ENCODE results near the gene SMAD5.

The SMAD5 gene

DNA sequence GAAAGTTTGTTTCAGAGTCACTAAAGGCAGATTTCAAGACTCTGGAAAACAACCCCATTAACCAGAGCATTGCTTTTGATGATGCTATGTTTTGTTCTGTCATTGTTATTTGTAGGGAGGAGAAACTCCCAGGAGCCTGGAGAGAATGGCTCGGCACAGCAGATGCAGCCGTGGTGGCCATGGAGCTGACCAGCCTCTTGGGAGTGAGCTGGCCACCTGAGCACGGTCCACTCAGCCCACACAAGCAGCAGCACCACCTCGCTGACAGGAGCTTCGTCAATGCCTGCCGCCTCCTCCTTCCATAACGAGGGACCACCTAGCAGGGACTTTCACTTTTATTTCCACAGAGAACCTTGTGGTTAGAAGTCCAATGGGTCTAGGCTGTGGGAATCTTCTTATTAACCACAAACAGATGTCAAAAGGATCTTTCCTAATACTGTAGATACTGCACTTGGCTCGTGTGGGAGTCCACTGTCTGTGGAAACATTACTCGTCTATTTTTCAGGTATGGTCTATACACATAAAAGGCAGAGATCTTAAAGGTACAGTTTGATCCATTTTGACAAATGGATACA lies 81.4 kb downstream of the SMAD5 start:
- TF ChIP-seq, protein P1, sequence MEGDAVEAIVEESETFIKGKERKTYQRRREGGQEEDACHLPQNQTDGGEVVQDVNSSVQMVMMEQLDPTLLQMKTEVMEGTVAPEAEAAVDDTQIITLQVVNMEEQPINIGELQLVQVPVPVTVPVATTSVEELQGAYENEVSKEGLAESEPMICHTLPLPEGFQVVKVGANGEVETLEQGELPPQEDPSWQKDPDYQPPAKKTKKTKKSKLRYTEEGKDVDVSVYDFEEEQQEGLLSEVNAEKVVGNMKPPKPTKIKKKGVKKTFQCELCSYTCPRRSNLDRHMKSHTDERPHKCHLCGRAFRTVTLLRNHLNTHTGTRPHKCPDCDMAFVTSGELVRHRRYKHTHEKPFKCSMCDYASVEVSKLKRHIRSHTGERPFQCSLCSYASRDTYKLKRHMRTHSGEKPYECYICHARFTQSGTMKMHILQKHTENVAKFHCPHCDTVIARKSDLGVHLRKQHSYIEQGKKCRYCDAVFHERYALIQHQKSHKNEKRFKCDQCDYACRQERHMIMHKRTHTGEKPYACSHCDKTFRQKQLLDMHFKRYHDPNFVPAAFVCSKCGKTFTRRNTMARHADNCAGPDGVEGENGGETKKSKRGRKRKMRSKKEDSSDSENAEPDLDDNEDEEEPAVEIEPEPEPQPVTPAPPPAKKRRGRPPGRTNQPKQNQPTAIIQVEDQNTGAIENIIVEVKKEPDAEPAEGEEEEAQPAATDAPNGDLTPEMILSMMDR (IDR thresholded peaks at IDR 0.05; ENCODE audit: extremely low read depth, insufficient read depth, missing control alignments) = no peak
- in situ Hi-C loops (cut with MboI; ENCODE audit: low pct_unique_long_range_greater_than_20kb, low sequenced_read_pairs, unreplicated experiment) = loop anchor here (10.0 kb wide), 1 partner anchor 329 kb away; no protein-coding TSS in a partner anchor
- DNase-seq (ENCODE audit: low spot score) = no peak

DNA sequence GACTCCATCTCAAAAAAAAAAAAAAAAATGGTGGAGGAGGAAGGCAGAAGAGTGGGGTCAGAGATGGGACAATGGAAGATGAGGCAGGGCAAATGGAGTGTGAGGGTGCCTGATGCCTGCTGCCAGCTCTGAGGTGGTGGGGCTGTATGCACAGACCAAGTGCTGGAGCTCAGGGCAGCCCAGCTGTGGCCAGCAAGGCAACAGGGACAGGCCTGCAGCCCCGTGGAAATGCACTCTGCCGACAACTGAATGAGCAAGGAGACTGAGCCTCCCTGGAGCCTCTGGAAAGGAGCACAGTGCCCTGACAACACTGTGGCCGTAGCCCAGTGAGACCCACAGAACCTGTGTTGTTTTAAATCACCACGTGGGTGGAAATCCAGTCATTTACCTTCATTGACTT lies 83.2 kb downstream of the SMAD5 start:
- DNase-seq (ENCODE audit: low spot score) = no peak
- in situ Hi-C loops (cut with MboI; ENCODE audit: low pct_unique_long_range_greater_than_20kb, low sequenced_read_pairs, unreplicated experiment) = loop anchor here (10.0 kb wide), 1 partner anchor 331 kb away; no protein-coding TSS in a partner anchor
- TF ChIP-seq, protein P1 (IDR thresholded peaks at IDR 0.05; ENCODE audit: extremely low read depth, insufficient read depth, missing control alignments) = no peak

DNA sequence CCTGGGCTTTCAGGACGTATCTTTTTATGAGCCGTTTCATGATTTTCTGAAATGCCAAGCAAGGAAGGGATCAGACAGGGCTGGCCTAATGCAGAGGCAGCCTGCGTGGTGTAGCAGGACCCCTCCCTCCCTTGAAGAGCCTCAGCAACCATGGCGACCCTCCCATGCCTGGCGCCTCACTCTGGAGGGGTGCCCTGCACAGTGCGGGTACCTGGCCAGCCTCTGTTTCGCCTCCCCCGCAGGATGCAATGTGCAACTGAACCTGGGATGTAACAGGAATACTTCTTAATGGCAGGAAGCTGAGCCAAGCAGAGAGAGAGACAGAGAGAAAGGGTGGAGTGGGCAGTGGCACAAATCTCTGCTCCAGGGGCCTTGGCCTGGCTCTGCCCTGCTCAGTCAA lies 83.6 kb downstream of the SMAD5 start:
- no peak for DNase-seq (ENCODE audit: low spot score)
- in situ Hi-C loops (cut with MboI; ENCODE audit: low pct_unique_long_range_greater_than_20kb, low sequenced_read_pairs, unreplicated experiment) = loop anchor here (10.0 kb wide), 1 partner anchor 331 kb away; no protein-coding TSS in a partner anchor
- TF ChIP-seq, protein P1 (IDR thresholded peaks at IDR 0.05; ENCODE audit: extremely low read depth, insufficient read depth, missing control alignments) = no peak

DNA sequence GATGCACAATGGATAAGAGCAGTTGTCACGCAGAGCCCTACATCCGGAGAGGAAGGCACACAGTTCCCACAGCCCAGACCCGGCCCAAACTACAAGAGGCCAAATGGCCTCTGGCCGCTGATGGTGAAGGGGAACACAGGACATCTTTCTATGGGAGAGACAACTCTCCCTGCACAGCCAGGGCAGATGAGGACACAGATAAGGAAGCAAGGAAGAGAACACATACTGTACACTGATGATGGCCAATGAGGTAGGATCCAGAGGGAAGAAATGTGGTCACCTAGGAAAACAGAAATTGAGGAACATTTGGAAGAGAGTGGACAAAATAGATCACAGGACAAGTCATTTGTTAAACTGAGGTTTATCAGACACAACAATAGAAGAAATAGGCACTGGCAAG lies 88.7 kb downstream of the SMAD5 start:
- TF ChIP-seq, protein P1 (IDR thresholded peaks at IDR 0.05; ENCODE audit: extremely low read depth, insufficient read depth, missing control alignments) = no peak
- in situ Hi-C loops (cut with MboI; ENCODE audit: low pct_unique_long_range_greater_than_20kb, low sequenced_read_pairs, unreplicated experiment) = no loop called here
- DNase-seq (ENCODE audit: low spot score) = no peak

DNA sequence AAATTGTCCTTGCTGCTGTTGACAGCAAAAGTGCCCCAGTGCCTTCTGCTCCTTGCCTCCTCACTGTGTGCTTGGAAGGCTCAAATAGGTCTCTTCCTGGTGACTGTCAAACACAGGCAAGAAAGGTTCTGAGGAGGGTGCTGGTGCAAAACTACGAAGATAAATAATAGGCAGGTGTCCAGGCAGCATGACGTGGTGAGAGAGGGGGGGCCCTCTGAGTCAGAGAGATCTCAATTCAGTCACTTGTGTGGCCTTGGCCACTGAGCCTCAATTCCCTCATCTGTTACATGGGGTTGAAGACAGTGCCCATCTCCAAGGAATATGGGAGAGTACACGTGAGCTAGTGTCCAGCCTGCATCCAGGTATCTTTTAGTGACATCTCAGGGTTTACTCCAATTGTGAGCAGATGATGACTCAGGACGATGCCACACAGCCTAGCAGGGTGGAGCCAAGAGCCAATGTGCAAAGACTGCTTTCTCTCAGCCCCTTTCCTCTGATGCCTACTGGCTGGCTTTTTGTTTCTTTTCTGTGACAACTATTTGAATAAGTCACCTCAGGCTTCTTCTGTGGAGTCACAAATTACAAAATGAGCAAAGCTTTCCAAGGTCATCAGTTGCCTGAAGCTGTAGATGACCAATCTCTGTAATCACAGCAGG lies 90.1 kb downstream of the SMAD5 start:
- in situ Hi-C loops (cut with MboI; ENCODE audit: low pct_unique_long_range_greater_than_20kb, low sequenced_read_pairs, unreplicated experiment) = no loop called here
- no peak for DNase-seq (ENCODE audit: low spot score)
- TF ChIP-seq, protein P1 (IDR thresholded peaks at IDR 0.05; ENCODE audit: extremely low read depth, insufficient read depth, missing control alignments) = no peak

DNA sequence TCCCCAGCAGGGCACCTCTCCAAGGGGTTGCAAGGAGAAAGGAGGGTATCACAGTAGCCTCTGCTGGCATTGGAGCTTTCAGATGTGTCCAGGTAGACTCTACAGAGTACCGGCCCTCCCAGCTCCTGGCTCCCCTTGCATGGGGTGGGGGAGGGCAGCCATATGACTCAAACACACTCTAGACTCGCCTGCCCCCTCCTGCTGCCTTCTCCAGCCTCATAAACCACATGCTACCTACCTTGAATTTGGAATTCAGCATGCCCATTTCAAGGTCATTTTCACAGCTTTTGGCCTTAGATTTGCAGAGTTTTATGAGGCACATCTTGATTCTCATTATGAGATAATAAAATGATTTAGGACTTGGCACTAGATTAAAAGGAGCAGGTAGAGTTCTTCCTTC lies 93.2 kb downstream of the SMAD5 start:
- in situ Hi-C loops (cut with MboI; ENCODE audit: low pct_unique_long_range_greater_than_20kb, low sequenced_read_pairs, unreplicated experiment) = loop anchor here (25.0 kb wide), 1 partner anchor 187 kb away; no protein-coding TSS in a partner anchor
- TF ChIP-seq, protein P1 (IDR thresholded peaks at IDR 0.05; ENCODE audit: extremely low read depth, insufficient read depth, missing control alignments) = no peak
- no peak for DNase-seq (ENCODE audit: low spot score)

Measured in GM13977 (cell line).